Neural progenitor cell (in vitro differentiated cells): ENCODE data around the gene GBX2. TPM values are rescaled to one million over a fixed set of nuclear protein-coding genes. Genes with fewer than 3 reads are reported as not detected.

ENCODE experiments used
- DNase-seq: peaks from one replicate; pipeline ENCODE4 v3.0.0-alpha.2; 2016; ENCODE audit warnings: low spot score
- H2AFZ ChIP-seq: fragments of 200-600 bp; sonication (generic); replicated peaks from 2 replicates; pipeline ENCODE4 v1.6.1; 2016; ENCODE audit warnings: antibody characterized with exemption
- H3F3A ChIP-seq: fragments of 200-600 bp; sonication (generic); 2 replicates; pipeline ENCODE4 v1.6.1; 2016; ENCODE audit warnings: antibody characterized with exemption, low read depth
- H3K27ac ChIP-seq: fragments of 200-600 bp; sonication (generic); 2 replicates; pipeline ENCODE4 v1.5.1; 2016; ENCODE audit warnings: mild to moderate bottlenecking
- H3K27me3 ChIP-seq: fragments of 200-600 bp; sonication (generic); 2 replicates; pipeline ENCODE4 v1.6.1; 2016; ENCODE audit warnings: mild to moderate bottlenecking, moderate library complexity
- H3K36me3 ChIP-seq: fragments of 200-600 bp; sonication (generic); 2 replicates; pipeline ENCODE4 v1.5.1; 2016
- H3K4me1 ChIP-seq: fragments of 200-600 bp; sonication (generic); 2 replicates; pipeline ENCODE4 v1.6.1; 2016; ENCODE audit warnings: mixed run types
- H3K4me2 ChIP-seq: fragments of 200-600 bp; sonication (generic); 2 replicates; pipeline ENCODE4 v1.6.1; 2016
- H3K4me3 ChIP-seq: fragments of 200-600 bp; sonication (generic); 2 replicates; pipeline ENCODE4 v1.5.1; 2016
- H3K79me2 ChIP-seq: fragments of 200-600 bp; sonication (generic); 2 replicates; pipeline ENCODE4 v1.6.1; 2016; ENCODE audit warnings: low read depth
- H3K9ac ChIP-seq: fragments of 200-600 bp; sonication (generic); 2 replicates; pipeline ENCODE4 v1.6.1; 2016
- H3K9me3 ChIP-seq: fragments of 200-600 bp; sonication (generic); 2 replicates; pipeline ENCODE4 v1.5.1; 2016; ENCODE audit warnings: low read depth
- H4K20me1 ChIP-seq: fragments of 200-600 bp; sonication (generic); 2 replicates; pipeline ENCODE4 v1.6.1; 2016; ENCODE audit warnings: low read depth
- H3K27ac Mint-ChIP-seq: 3 replicates; pipeline ENCODE4 v1.8.0; 2021; ENCODE audit warnings: mixed read lengths
- H3K27me3 Mint-ChIP-seq: 2 replicates; pipeline ENCODE4 v1.8.0; 2022; ENCODE audit warnings: low read depth, mild to moderate bottlenecking, inconsistent platforms, moderate library complexity, mixed read lengths; ENCODE audit not compliant: insufficient read depth
- H3K36me3 Mint-ChIP-seq: 3 replicates; pipeline ENCODE4 v1.8.0; 2021; ENCODE audit warnings: mixed read lengths
- H3K4me1 Mint-ChIP-seq: 3 replicates; pipeline ENCODE4 v1.8.0; 2021; ENCODE audit warnings: mixed read lengths
- H3K4me3 Mint-ChIP-seq: 3 replicates; pipeline ENCODE4 v1.8.0; 2021; ENCODE audit warnings: mild to moderate bottlenecking, moderate library complexity, mixed read lengths
- H3K9me3 Mint-ChIP-seq: 3 replicates; pipeline ENCODE4 v1.8.0; 2020; ENCODE audit warnings: mixed read lengths
- CTCF ChIP-seq: fragments of 200-600 bp; sonication (generic); IDR thresholded peaks from 2 replicates; pipeline ENCODE4 v1.5.1; 2017; ENCODE audit warnings: antibody characterized with exemption, mild to moderate bottlenecking
- EZH2 ChIP-seq: fragments of 200-600 bp; sonication (generic); IDR thresholded peaks from 2 replicates; pipeline ENCODE4 v1.6.1; 2017; ENCODE audit warnings: antibody characterized with exemption, mild to moderate bottlenecking, moderate library complexity
- EZH2phosphoT487 ChIP-seq: fragments of 200-600 bp; sonication (generic); IDR thresholded peaks from 2 replicates; pipeline ENCODE4 v1.6.1; 2017; ENCODE audit warnings: antibody characterized with exemption
- total RNA-seq: library from RNA; depleted of rRNA; stranded (reverse); fragments of >200 nt; gene quantifications from 2 replicates; pipeline ENCODE4 v1.2.3, GENCODE V29; 2015; ENCODE audit warnings: low replicate concordance

Gene GBX2
- total RNA-seq, 1 donor from 2014 or later: not detected

DNA sequence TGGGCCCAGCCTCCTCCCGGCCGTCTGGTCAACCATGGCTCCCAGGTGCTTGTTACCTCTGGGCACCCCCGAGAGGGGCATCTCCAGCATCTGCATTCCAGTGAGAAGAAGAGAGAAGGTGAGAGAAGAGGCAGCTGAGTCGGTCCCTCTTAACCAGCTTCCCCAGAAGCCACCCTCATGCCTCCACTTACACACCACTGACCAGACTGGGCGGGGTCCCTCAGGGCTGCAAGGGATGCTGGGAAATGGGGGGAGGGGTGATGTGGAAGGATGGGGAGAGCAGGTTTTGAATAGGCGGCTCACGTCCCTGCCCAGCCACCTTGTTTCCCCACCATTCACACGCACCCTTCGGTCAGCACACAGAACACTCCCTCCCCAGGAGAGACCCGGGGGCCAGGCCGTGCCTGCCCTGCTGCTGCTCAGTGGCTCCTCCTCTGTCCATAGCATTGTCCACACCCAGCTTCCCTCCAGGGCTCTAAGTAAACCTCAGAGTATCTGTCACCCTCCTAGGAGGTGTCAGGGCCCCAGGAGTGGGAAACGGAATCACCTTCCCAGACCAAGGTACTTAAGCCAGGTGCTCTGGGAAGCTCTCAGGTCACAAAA lies 34.7 kb downstream of the GBX2 start:
- Mint-ChIP-seq H3K9me3 (no peaks in the 10 kb centered on the region), H3K36me3 (peaks cover 11% of the 10 kb centered on the region), H3K27me3 (peaks cover 4% of the 10 kb centered on the region), H3K4me1 (peaks cover 6% of the 10 kb centered on the region), H3K4me3 (no peak overlapping the region), H3K27ac (no peak overlapping the region)
- Histone ChIP-seq H3F3A (no peaks in the 10 kb centered on the region), H3K4me3 (no peak overlapping the region), H3K27me3 (no peaks in the 10 kb centered on the region), H3K4me1 (no peaks in the 10 kb centered on the region), H3K9me3 (no peaks in the 10 kb centered on the region), H3K79me2 (no peaks in the 10 kb centered on the region), H2AFZ (no peak overlapping the region), H3K36me3 (no peaks in the 10 kb centered on the region), H4K20me1 (peaks cover 9% of the 10 kb centered on the region), H3K27ac (no peak overlapping the region), H3K9ac (no peak overlapping the region), H3K4me2 (no peak overlapping the region)
- no peak for DNase-seq
- no peak for TF ChIP-seq CTCF
- no peak for TF ChIP-seq EZH2phosphoT487
- TF ChIP-seq EZH2: no peak

GRCh38 chr2:236131073-236131692 lies 37.0 kb downstream of the GBX2 start:
- Histone ChIP-seq H2AFZ (no peak overlapping the region), H3K79me2 (no peaks in the 10 kb centered on the region), H3K36me3 (no peaks in the 10 kb centered on the region), H3K4me1 (no peaks in the 10 kb centered on the region), H3F3A (no peaks in the 10 kb centered on the region), H3K4me3 (no peak overlapping the region), H3K4me2 (no peak overlapping the region), H3K27me3 (no peaks in the 10 kb centered on the region), H3K9me3 (no peaks in the 10 kb centered on the region), H3K9ac (no peak overlapping the region), H3K27ac (no peak overlapping the region), H4K20me1 (peaks cover 15% of the 10 kb centered on the region)
- Mint-ChIP-seq H3K4me1 (peaks cover 20% of the 10 kb centered on the region), H3K36me3 (peaks cover 11% of the 10 kb centered on the region), H3K27ac (no peak overlapping the region), H3K27me3 (peaks cover 4% of the 10 kb centered on the region), H3K4me3 (no peak overlapping the region), H3K9me3 (no peaks in the 10 kb centered on the region)
- no peak for DNase-seq
- no peak for TF ChIP-seq EZH2
- TF ChIP-seq CTCF: no peak
- TF ChIP-seq EZH2phosphoT487: no peak

- H3K27ac Mint-ChIP-seq: no peak overlapping the region
- peaks cover 4% of the 10 kb centered on the region for H3K27me3 Mint-ChIP-seq
- Histone ChIP-seq H3K4me2 (no peak overlapping the region), H3K9me3 (no peaks in the 10 kb centered on the region), H3K79me2 (no peaks in the 10 kb centered on the region), H3K27me3 (no peaks in the 10 kb centered on the region), H3K9ac (no peak overlapping the region), H3K4me1 (no peaks in the 10 kb centered on the region), H3F3A (no peaks in the 10 kb centered on the region), H3K4me3 (no peak overlapping the region), H3K27ac (no peak overlapping the region), H3K36me3 (no peaks in the 10 kb centered on the region), H2AFZ (no peak overlapping the region), H4K20me1 (peaks cover 15% of the 10 kb centered on the region)
- peaks cover 12% of the 10 kb centered on the region for H3K36me3 Mint-ChIP-seq
- no peak for DNase-seq
- no peaks in the 10 kb centered on the region for H3K9me3 Mint-ChIP-seq
- H3K4me1 Mint-ChIP-seq: peaks cover 17% of the 10 kb centered on the region
- H3K4me3 Mint-ChIP-seq: no peak overlapping the region
- TF ChIP-seq EZH2 (no peak), CTCF (no peak), EZH2phosphoT487 (no peak)
These were observed 37.7 kb downstream of the GBX2 start for GRCh38 chr2:236130349-236130998.
